ENCODE measurements around the gene PEDS1. TPM values are rescaled to one million over a fixed set of nuclear protein-coding genes. Genes with fewer than 3 reads are reported as not detected.

The PEDS1 gene
- total RNA-seq, 1 donor from 2014 or later, result 39.7 TPM

DNA sequence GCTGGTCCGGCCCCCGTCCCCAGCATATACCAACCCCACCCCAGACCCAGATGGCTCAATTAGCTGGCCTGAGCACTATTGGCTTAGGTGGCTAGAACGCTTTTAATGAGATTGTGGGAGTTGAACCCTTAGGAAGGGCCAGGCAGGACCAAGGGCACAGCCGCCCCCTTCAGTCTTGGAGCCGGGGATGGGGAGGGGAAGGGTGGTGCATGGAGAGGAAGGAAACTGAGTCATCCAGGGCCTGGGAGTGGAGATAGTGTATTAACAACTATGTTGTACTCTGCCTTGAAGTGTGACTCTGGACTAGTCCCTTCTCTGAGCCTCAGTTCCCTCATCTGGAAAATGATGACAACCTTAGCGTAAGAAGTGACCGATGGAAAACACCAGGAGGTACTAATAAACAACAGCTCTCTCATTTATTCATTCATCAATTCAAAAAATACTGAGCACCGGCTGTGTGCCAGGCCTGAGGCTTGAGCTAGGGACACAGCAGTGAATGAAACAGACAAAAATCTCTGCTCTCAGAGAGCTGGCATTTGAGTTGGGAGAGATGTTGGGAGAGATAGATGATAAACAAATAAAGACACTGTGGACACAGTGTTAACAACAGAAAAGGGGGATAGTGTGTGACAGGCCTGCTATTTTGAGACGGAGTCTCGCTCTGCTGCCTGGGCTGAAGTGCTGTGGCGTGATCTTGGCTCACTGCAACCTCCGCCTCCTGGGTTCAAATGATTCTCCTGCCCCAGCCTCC lies 11.5 kb downstream of the PEDS1 start:
- Mint-ChIP-seq H3K4me3 (ENCODE audit: unreplicated experiment) (no peak overlapping the region), H3K27me3 (ENCODE audit: unreplicated experiment) (peaks cover 3% of the 10 kb centered on the region), H3K36me3 (ENCODE audit: low read depth, unreplicated experiment) (peaks cover 33% of the 10 kb centered on the region), H3K4me1 (ENCODE audit: unreplicated experiment) (peaks cover 23% of the 10 kb centered on the region), H3K27ac (ENCODE audit: unreplicated experiment) (no peak overlapping the region), H3K9me3 (ENCODE audit: unreplicated experiment) (no peaks in the 10 kb centered on the region)
- TF ChIP-seq, protein P1, sequence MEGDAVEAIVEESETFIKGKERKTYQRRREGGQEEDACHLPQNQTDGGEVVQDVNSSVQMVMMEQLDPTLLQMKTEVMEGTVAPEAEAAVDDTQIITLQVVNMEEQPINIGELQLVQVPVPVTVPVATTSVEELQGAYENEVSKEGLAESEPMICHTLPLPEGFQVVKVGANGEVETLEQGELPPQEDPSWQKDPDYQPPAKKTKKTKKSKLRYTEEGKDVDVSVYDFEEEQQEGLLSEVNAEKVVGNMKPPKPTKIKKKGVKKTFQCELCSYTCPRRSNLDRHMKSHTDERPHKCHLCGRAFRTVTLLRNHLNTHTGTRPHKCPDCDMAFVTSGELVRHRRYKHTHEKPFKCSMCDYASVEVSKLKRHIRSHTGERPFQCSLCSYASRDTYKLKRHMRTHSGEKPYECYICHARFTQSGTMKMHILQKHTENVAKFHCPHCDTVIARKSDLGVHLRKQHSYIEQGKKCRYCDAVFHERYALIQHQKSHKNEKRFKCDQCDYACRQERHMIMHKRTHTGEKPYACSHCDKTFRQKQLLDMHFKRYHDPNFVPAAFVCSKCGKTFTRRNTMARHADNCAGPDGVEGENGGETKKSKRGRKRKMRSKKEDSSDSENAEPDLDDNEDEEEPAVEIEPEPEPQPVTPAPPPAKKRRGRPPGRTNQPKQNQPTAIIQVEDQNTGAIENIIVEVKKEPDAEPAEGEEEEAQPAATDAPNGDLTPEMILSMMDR (IDR thresholded peaks at IDR 0.05; ENCODE audit: unreplicated experiment), result no peak
- DNase-seq (ENCODE audit: low spot score), result no peak

DNA sequence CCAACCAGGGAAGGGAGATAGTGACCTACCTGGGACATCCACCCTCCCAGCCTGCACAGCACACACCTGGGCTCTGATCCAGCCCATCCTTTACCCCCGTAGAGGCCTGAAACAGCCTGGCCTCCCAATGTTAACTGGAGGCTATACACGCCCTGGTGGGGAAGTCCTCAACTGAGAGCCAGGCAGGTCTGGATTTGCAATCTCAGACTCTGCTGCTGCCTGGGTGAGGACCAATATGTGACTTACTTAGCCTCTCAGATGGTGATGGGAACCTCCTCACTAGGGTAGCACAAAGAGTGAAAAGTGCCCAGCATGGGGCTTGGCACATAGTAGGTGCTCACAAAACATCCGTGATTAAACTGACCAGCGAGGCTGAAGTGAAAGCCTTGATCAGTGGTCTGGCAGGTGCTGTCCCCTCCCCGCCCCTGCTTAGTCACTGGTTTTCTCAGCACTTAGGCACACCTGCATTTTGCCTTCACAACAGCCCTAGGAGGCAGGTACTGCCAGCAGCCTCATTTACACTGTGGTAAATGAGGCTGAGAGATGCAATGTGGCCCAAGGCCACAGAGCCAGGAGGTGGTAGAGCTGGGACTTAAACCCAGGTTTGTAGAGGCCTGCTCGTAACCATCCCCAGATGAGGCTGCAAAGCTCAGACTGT lies 12.4 kb downstream of the PEDS1 start:
- Mint-ChIP-seq H3K27me3 (ENCODE audit: unreplicated experiment) (peaks cover 3% of the 10 kb centered on the region), H3K36me3 (ENCODE audit: low read depth, unreplicated experiment) (peaks cover 32% of the 10 kb centered on the region), H3K4me3 (ENCODE audit: unreplicated experiment) (no peak overlapping the region), H3K4me1 (ENCODE audit: unreplicated experiment) (peaks cover 14% of the 10 kb centered on the region), H3K27ac (ENCODE audit: unreplicated experiment) (no peak overlapping the region), H3K9me3 (ENCODE audit: unreplicated experiment) (no peaks in the 10 kb centered on the region)
- TF ChIP-seq, protein P1 (IDR thresholded peaks at IDR 0.05; ENCODE audit: unreplicated experiment), result no peak
- no peak for DNase-seq (ENCODE audit: low spot score)

DNA sequence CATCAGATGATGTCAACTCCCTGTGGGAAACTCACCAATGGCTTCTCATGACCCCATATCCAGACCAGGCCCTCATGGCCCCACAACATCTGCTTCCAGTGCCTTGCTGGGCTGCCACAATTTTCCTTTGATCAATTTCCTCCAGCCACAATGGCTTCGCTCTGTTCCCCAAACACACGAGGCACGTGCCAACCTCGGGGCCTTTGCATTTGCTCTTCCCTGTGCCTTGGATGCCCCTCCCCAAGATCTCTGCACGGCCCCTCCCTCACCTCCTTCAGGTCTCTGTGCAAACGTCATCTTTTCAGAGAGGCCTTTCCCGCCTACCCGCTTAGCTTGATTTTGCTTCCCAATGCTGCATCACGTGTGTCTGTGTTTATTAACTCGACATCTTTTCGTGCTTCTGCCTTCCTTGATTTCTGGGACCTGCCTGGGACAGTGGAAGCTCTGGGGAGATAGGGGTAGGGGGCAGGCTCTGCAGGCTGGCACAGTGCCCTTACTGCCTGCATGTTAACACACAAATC lies 13.1 kb downstream of the PEDS1 start:
- Mint-ChIP-seq H3K27me3 (ENCODE audit: unreplicated experiment) (peaks cover 3% of the 10 kb centered on the region), H3K27ac (ENCODE audit: unreplicated experiment) (no peak overlapping the region), H3K9me3 (ENCODE audit: unreplicated experiment) (no peaks in the 10 kb centered on the region), H3K4me3 (ENCODE audit: unreplicated experiment) (peak overlapping the region; percentile 2), H3K36me3 (ENCODE audit: low read depth, unreplicated experiment) (peaks cover 37% of the 10 kb centered on the region), H3K4me1 (ENCODE audit: unreplicated experiment) (peaks cover 12% of the 10 kb centered on the region)
- TF ChIP-seq, protein P1 (IDR thresholded peaks at IDR 0.05; ENCODE audit: unreplicated experiment), result no peak
- DNase-seq (ENCODE audit: low spot score), result no peak

DNA sequence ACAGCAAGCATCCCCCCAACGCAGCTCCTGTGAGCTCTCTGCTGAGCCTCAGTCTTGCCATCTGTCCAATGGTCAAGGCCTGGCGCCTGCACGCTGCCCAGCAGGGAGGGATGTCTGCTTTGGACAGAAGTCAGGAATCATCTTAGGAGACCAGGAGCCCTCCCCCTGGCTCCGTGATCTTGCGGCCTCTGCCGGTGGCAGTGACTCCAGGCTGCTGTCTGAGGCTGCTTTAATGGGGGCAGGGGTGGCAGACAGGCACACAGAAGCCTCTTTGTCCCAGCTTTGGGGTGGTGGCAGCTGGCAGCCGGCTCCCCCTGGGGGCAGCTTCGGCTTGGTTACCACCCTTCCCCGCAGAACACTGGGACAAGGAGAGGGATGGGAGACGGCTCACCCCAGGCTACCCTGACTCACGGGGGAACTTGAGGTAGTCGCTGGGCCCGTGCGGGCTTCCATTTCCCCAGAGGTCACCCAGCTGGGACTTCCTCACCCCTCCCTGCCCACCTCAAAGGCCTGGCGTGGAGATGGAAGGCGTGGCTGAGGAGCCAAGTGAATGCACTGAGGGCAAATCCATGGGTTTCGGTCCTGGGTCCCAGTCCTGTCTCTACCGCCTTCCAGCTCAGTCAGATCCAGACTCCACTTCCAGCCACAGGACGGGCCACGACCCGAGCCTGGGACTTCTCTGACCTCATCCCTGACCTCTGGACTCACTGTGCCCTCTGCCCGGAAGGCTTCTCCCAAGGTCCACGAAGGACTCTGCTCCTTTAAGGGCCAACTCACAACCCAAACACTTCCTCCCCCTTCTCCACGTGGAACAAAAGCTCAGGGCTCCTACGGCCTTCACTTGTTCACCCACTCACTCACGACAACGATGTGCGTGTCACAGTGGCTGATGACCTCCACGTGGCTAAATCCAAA lies 14.8 kb downstream of the PEDS1 start:
- Mint-ChIP-seq H3K4me1 (ENCODE audit: unreplicated experiment) (peaks cover 12% of the 10 kb centered on the region), H3K27ac (ENCODE audit: unreplicated experiment) (no peak overlapping the region), H3K36me3 (ENCODE audit: low read depth, unreplicated experiment) (peaks cover 37% of the 10 kb centered on the region), H3K9me3 (ENCODE audit: unreplicated experiment) (no peaks in the 10 kb centered on the region), H3K27me3 (ENCODE audit: unreplicated experiment) (peaks cover 3% of the 10 kb centered on the region), H3K4me3 (ENCODE audit: unreplicated experiment) (no peak overlapping the region)
- TF ChIP-seq, protein P1 (IDR thresholded peaks at IDR 0.05; ENCODE audit: unreplicated experiment), result no peak
- DNase-seq (ENCODE audit: low spot score), result no peak

All from endothelial cell (in vitro differentiated cells).